Neural crest cell (in vitro differentiated cells): ENCODE measurements around the gene TRAPPC6A. TPM values are rescaled to one million over a fixed set of nuclear protein-coding genes. Genes with fewer than 3 reads are reported as not detected.

ENCODE experiments used
- DNase-seq: peaks from one replicate; pipeline ENCODE4 v3.0.0; 2021; ENCODE audit warnings: low read depth, mixed read lengths, low spot score
- H3K27ac Mint-ChIP-seq: one replicate; pipeline ENCODE4 v1.8.0; 2021; ENCODE audit warnings: mild to moderate bottlenecking, mixed read lengths; ENCODE audit not compliant: unreplicated experiment
- H3K27me3 Mint-ChIP-seq: 2 replicates; pipeline ENCODE4 v1.8.0; 2021; ENCODE audit warnings: low read depth, mild to moderate bottlenecking, mixed read lengths
- H3K36me3 Mint-ChIP-seq: 2 replicates; pipeline ENCODE4 v1.8.0; 2021; ENCODE audit warnings: low read depth, mild to moderate bottlenecking, mixed read lengths
- H3K4me1 Mint-ChIP-seq: 2 replicates; pipeline ENCODE4 v1.8.0; 2021; ENCODE audit warnings: mixed read lengths
- H3K4me3 Mint-ChIP-seq: one replicate; pipeline ENCODE4 v1.8.0; 2021; ENCODE audit warnings: mild to moderate bottlenecking, mixed read lengths
- H3K9me3 Mint-ChIP-seq: 2 replicates; pipeline ENCODE4 v1.8.0; 2021; ENCODE audit warnings: mixed read lengths
- total RNA-seq: library from RNA; stranded (reverse); gene quantifications from 2 replicates; pipeline ENCODE4 v1.2.1, GENCODE V29; 2021
- TF ChIP-seq, protein P1 (sequence below): fragments of 200-600 bp; sonication (generic); conservative IDR thresholded peaks from 2 replicates; pipeline ENCODE4 v1.5.0; 2021; ENCODE audit warnings: antibody characterized with exemption, mild to moderate bottlenecking

Gene TRAPPC6A
- total RNA-seq, 1 donor from 2014 or later, result 25.1 TPM

DNA sequence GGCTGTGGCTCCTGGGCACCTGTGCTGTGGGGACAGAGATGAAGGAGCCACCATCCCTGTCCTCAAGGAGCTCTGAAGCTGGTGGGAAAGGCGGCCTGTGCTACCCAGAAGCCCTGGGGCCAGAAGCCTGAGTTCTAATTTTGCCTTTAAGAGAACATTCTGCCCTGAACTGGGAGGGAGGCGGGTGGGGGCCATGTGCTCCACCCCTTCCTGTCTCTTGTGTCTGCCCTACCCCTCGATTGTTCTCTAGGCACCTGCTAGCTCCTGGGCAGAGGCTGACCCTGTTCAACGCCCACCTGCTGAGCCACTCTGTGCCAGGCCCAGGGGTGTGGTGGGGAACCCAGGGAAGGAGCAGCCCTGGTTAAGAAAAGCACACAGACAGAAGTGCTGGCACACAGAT, 5.9 kb downstream of the TRAPPC6A start:
- Mint-ChIP-seq H3K4me1 (peaks cover 10% of the 10 kb centered on the region), H3K27me3 (no peaks in the 10 kb centered on the region), H3K36me3 (no peaks in the 10 kb centered on the region), H3K27ac (no peak overlapping the region), H3K9me3 (no peaks in the 10 kb centered on the region), H3K4me3 (no peak overlapping the region)
- DNase-seq, result no peak
- TF ChIP-seq, protein P1, sequence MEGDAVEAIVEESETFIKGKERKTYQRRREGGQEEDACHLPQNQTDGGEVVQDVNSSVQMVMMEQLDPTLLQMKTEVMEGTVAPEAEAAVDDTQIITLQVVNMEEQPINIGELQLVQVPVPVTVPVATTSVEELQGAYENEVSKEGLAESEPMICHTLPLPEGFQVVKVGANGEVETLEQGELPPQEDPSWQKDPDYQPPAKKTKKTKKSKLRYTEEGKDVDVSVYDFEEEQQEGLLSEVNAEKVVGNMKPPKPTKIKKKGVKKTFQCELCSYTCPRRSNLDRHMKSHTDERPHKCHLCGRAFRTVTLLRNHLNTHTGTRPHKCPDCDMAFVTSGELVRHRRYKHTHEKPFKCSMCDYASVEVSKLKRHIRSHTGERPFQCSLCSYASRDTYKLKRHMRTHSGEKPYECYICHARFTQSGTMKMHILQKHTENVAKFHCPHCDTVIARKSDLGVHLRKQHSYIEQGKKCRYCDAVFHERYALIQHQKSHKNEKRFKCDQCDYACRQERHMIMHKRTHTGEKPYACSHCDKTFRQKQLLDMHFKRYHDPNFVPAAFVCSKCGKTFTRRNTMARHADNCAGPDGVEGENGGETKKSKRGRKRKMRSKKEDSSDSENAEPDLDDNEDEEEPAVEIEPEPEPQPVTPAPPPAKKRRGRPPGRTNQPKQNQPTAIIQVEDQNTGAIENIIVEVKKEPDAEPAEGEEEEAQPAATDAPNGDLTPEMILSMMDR, result no peak

DNA sequence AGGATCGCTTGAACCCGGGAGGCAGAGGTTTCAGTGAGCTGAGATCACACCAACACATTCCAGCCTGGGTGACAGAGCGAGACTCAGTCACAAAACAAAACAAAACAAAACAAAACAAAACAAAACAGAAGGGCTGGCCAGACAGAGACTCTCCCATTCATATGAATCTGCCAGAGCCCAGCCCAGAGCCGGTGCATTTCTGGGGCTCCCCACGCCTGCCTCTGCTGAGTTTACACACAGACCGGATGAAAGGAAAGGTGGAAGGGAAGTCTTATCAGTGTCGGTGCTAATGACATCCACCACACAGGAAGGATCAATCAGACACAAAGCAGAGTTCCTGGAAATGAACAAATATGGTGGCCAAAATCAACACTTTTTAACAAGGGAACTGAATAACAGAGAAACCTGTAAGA, 6.8 kb downstream of the TRAPPC6A start:
- no peaks in the 10 kb centered on the region for H3K27me3 Mint-ChIP-seq
- H3K27ac Mint-ChIP-seq, result no peak overlapping the region

DNA sequence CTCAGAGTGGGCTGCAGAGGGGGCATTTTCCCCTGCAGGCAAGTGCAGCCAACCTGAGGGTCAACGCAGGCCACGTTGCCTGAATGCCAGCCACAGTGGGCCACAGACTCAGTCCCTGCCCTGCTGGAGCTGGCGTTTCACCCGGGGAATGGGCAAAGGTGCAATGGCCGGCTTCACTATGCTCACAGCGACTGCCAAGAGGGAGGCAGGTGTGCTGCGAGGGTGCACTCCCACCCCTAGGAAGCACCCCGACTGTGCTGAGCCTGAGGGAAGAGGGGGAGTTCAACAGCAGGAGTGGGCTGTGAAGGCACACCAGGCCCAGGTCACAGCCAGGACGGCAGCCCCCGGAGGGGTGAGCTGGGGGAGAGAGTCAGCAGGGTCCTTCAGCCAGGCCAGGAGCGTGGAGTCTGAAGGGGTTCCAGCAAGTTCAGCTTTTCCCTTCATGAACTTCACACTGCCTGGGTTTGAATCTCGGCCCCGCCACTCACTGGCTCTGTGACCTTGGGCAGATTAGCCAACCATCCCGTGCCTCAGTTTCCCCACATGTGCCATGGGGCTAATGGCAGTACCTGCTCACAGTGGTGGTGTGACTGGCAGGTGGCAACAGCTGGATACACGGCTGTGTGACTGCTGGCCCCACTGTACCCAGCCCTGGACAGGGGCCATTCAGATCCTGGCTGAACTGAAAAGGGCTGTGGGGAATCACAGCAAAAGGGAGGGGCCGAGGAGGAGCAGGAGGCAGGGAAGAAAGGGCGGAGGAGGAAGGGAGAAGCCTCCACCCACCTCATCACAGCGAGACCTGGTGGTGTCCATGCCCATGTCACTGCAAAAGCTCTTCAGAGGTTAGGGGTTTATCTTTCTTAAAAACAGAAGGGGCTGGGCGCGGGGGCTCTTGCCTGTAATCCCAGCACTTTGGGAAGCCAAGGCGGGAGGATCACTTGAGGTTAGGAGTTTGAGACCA, 7.6 kb downstream of the TRAPPC6A start:
- no peaks in the 10 kb centered on the region for H3K27me3 Mint-ChIP-seq

More for the DNA sequence above, 6.8 kb downstream of the TRAPPC6A start:
- H3K4me3 Mint-ChIP-seq, result no peak overlapping the region
- H3K9me3 Mint-ChIP-seq, result no peaks in the 10 kb centered on the region
- DNase-seq, result no peak
- H3K36me3 Mint-ChIP-seq, result no peaks in the 10 kb centered on the region
- TF ChIP-seq, protein P1, result no peak
- H3K4me1 Mint-ChIP-seq, result peaks cover 15% of the 10 kb centered on the region

DNA sequence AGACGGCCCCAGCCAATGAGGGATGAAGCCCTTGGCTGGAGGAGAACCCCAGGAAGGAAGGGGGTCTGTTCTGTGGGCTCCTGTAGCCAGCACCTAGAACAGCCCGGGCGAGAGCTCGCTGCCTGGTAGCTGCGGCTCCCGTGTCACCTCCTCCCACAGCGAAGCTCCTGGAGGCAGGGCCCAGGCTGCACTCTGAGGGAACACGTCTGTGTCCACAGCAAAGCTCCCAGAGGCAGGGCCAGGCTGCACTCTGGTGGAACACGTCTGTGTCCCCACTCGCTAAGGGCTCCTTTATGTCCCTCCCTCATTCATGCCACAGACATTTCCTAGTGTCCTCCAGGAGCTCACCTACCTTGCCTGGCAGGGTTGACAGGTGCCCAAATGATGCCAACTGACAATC, 8.4 kb downstream of the TRAPPC6A start:
- Mint-ChIP-seq H3K27me3 (no peaks in the 10 kb centered on the region), H3K27ac (no peak overlapping the region), H3K9me3 (no peaks in the 10 kb centered on the region), H3K4me1 (peaks cover 12% of the 10 kb centered on the region), H3K4me3 (no peak overlapping the region), H3K36me3 (no peaks in the 10 kb centered on the region)
- TF ChIP-seq, protein P1, result no peak
- DNase-seq, result no peak

More for the DNA sequence above, 7.6 kb downstream of the TRAPPC6A start:
- no peak for DNase-seq
- no peak overlapping the region for H3K27ac Mint-ChIP-seq
- no peak overlapping the region for H3K4me3 Mint-ChIP-seq
- H3K36me3 Mint-ChIP-seq, result no peaks in the 10 kb centered on the region
- TF ChIP-seq, protein P1, result no peak
- no peaks in the 10 kb centered on the region for H3K9me3 Mint-ChIP-seq
- H3K4me1 Mint-ChIP-seq, result peaks cover 14% of the 10 kb centered on the region

DNA sequence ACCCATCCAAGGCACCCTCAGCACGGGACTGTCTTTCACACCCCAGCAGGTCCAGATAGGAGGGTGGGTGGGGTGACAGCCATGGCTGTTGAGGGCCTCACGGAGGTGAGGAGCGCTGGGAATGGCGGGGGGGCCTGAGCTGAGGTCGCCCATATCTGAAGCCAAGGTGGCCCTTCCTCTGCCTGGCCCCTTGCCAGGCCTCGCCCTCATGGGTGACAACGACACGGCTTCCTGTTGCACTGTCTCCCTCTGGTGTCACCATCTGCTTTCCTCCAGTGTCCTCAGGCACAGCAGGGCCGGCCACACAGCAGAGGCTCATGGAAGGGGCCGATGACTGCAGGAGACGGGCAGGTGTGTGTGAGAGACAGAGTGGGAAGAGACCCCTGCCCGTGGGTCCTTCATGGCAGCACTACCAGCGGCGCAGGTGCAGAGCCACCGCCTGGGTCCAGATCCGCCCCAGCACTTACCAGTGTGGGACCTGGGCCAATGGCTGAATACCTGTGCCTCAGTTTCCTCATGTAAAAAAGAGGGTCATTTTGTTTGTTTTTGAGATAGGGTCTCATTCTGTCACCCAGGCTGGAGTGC, 9.2 kb downstream of the TRAPPC6A start:
- H3K4me3 Mint-ChIP-seq, result no peak overlapping the region
- TF ChIP-seq, protein P1, result no peak
- no peaks in the 10 kb centered on the region for H3K27me3 Mint-ChIP-seq
- no peak for DNase-seq
- peaks cover 12% of the 10 kb centered on the region for H3K4me1 Mint-ChIP-seq
- no peaks in the 10 kb centered on the region for H3K9me3 Mint-ChIP-seq
- H3K27ac Mint-ChIP-seq, result no peak overlapping the region
- H3K36me3 Mint-ChIP-seq, result no peaks in the 10 kb centered on the region
